ENCODE measurements around the gene TBX4. TPM values are rescaled to one million over a fixed set of nuclear protein-coding genes. Genes with fewer than 3 reads are reported as not detected.

TBX4 gene
- total and polyA plus RNA-seq, 2 of the 13 experiments (the other 11 are each of a cell fraction or from before 2014, with no cell fraction given), result 0.11 to 1.1 TPM

DNA sequence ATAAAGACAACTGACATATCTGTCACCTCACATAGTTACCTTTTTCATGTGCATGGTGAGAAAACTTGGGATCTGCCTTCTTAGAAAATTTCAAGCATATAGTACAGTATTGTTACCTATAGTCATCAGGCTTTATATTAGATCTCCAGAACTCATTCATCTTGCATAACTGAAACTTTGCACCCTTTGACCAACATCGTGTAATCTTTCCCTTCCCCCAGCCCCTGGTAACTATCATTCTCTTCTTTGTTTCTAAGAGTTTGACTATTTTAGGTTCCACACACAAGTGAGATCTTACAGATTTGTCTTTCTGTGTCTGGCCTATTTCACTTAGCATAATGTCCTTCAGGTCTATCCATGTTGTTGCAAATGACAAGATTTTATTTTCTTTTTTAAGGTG, 22.9 kb upstream of the TBX4 start (continued):
- TF ChIP-seq, protein P1, sequence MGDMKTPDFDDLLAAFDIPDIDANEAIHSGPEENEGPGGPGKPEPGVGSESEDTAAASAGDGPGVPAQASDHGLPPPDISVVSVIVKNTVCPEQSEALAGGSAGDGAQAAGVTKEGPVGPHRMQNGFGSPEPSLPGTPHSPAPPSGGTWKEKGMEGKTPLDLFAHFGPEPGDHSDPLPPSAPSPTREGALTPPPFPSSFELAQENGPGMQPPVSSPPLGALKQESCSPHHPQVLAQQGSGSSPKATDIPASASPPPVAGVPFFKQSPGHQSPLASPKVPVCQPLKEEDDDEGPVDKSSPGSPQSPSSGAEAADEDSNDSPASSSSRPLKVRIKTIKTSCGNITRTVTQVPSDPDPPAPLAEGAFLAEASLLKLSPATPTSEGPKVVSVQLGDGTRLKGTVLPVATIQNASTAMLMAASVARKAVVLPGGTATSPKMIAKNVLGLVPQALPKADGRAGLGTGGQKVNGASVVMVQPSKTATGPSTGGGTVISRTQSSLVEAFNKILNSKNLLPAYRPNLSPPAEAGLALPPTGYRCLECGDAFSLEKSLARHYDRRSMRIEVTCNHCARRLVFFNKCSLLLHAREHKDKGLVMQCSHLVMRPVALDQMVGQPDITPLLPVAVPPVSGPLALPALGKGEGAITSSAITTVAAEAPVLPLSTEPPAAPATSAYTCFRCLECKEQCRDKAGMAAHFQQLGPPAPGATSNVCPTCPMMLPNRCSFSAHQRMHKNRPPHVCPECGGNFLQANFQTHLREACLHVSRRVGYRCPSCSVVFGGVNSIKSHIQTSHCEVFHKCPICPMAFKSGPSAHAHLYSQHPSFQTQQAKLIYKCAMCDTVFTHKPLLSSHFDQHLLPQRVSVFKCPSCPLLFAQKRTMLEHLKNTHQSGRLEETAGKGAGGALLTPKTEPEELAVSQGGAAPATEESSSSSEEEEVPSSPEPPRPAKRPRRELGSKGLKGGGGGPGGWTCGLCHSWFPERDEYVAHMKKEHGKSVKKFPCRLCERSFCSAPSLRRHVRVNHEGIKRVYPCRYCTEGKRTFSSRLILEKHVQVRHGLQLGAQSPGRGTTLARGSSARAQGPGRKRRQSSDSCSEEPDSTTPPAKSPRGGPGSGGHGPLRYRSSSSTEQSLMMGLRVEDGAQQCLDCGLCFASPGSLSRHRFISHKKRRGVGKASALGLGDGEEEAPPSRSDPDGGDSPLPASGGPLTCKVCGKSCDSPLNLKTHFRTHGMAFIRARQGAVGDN (CRISPR knock-in tag; IDR thresholded peaks at IDR 0.05), result no peak
- TF ChIP-seq ZNF747 (CRISPR knock-in tag; IDR thresholded peaks at IDR 0.05; ENCODE audit: borderline replicate concordance) (no peak), ZNF143 (CRISPR knock-in tag; IDR thresholded peaks at IDR 0.05) (no peak), MTF1 (CRISPR knock-in tag; IDR thresholded peaks at IDR 0.05) (no peak), PHF20 (CRISPR knock-in tag; IDR thresholded peaks at IDR 0.05) (no peak), KDM4B (CRISPR knock-in tag; IDR thresholded peaks at IDR 0.05) (no peak), BHLHE40 (IDR thresholded peaks at IDR 0.05; ENCODE audit: low read length) (no peak), ZNF644 (CRISPR knock-in tag; IDR thresholded peaks at IDR 0.05; ENCODE audit: low read depth) (0 out of 2 replicates have a peak, but pooled peaks have one; percentile 53), ZBTB38 (CRISPR knock-in tag; IDR thresholded peaks at IDR 0.05) (no peak), HDAC1 (CRISPR knock-in tag; IDR thresholded peaks at IDR 0.05) (no peak), SOX13 (IDR thresholded peaks at IDR 0.05) (no peak), SOX13 (CRISPR knock-in tag; conservative IDR thresholded peaks at IDR 0.05 in 1 of 2, IDR thresholded peaks at IDR 0.05 in 1 of 2) (peak in 1 of 2 experiments; percentile 54; a peak in 1 of 4 replicates), POLR2AphosphoS5 (IDR thresholded peaks at IDR 0.05; ENCODE audit: low read depth, low read length) (no peak), THAP11 (CRISPR knock-in tag; IDR thresholded peaks at IDR 0.05) (no peak), ZNF136 (CRISPR knock-in tag; IDR thresholded peaks at IDR 0.05; ENCODE audit: low read depth) (no peak), TAF15 (IDR thresholded peaks at IDR 0.05; ENCODE audit: low read depth, low read length, poor library complexity, severe bottlenecking) (no peak)
- TF ChIP-seq, protein P2, sequence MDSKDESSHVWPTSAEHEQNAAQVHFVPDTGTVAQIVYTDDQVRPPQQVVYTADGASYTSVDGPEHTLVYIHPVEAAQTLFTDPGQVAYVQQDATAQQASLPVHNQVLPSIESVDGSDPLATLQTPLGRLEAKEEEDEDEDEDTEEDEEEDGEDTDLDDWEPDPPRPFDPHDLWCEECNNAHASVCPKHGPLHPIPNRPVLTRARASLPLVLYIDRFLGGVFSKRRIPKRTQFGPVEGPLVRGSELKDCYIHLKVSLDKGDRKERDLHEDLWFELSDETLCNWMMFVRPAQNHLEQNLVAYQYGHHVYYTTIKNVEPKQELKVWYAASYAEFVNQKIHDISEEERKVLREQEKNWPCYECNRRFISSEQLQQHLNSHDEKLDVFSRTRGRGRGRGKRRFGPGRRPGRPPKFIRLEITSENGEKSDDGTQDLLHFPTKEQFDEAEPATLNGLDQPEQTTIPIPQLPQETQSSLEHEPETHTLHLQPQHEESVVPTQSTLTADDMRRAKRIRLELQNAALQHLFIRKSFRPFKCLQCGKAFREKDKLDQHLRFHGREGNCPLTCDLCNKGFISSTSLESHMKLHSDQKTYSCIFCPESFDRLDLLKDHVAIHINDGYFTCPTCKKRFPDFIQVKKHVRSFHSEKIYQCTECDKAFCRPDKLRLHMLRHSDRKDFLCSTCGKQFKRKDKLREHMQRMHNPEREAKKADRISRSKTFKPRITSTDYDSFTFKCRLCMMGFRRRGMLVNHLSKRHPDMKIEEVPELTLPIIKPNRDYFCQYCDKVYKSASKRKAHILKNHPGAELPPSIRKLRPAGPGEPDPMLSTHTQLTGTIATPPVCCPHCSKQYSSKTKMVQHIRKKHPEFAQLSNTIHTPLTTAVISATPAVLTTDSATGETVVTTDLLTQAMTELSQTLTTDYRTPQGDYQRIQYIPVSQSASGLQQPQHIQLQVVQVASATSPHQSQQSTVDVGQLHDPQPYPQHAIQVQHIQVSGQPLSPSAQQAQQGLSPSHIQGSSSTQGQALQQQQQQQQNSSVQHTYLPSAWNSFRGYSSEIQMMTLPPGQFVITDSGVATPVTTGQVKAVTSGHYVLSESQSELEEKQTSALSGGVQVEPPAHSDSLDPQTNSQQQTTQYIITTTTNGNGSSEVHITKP (CRISPR knock-in tag; IDR thresholded peaks at IDR 0.05; ENCODE audit: low read depth), result no peak
- TF ChIP-seq, protein P3, sequence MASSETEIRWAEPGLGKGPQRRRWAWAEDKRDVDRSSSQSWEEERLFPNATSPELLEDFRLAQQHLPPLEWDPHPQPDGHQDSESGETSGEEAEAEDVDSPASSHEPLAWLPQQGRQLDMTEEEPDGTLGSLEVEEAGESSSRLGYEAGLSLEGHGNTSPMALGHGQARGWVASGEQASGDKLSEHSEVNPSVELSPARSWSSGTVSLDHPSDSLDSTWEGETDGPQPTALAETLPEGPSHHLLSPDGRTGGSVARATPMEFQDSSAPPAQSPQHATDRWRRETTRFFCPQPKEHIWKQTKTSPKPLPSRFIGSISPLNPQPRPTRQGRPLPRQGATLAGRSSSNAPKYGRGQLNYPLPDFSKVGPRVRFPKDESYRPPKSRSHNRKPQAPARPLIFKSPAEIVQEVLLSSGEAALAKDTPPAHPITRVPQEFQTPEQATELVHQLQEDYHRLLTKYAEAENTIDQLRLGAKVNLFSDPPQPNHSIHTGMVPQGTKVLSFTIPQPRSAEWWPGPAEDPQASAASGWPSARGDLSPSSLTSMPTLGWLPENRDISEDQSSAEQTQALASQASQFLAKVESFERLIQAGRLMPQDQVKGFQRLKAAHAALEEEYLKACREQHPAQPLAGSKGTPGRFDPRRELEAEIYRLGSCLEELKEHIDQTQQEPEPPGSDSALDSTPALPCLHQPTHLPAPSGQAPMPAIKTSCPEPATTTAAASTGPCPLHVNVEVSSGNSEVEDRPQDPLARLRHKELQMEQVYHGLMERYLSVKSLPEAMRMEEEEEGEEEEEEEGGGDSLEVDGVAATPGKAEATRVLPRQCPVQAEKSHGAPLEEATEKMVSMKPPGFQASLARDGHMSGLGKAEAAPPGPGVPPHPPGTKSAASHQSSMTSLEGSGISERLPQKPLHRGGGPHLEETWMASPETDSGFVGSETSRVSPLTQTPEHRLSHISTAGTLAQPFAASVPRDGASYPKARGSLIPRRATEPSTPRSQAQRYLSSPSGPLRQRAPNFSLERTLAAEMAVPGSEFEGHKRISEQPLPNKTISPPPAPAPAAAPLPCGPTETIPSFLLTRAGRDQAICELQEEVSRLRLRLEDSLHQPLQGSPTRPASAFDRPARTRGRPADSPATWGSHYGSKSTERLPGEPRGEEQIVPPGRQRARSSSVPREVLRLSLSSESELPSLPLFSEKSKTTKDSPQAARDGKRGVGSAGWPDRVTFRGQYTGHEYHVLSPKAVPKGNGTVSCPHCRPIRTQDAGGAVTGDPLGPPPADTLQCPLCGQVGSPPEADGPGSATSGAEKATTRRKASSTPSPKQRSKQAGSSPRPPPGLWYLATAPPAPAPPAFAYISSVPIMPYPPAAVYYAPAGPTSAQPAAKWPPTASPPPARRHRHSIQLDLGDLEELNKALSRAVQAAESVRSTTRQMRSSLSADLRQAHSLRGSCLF (CRISPR knock-in tag; IDR thresholded peaks at IDR 0.05; ENCODE audit: borderline replicate concordance), result no peak

All from HepG2 (cell line).